Medulla oblongata (tissue), 1 donor: ENCODE data around the gene WIF1.

Source experiments
- DNase-seq: peaks from one replicate; pipeline ENCODE4 v3.0.0-alpha.2; 2015; ENCODE audit errors: extremely low spot score

The WIF1 gene

DNA sequence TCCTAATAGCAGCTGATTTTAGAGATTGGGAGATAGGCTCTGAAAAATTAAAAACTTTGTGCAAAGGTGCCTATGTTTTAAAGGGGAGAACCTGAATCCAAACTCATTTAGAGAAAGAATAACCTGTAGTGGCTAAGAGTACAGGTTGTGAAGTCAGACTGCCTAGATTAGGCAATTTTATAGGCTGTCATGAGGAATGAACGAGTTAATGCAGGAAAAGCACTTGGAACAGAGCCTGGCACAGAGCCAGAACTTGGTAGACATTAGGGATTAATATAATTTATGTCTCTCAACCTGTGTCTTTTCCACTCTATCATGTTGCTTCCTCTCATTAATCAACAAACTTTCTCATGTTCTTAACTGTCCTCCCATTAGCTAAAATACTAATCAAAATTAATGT is 98.1 kb downstream of the WIF1 start:
- no peak for DNase-seq

GRCh38 chr12:65022421-65022820 is 98.7 kb downstream of the WIF1 start:
- no peak for DNase-seq

DNA sequence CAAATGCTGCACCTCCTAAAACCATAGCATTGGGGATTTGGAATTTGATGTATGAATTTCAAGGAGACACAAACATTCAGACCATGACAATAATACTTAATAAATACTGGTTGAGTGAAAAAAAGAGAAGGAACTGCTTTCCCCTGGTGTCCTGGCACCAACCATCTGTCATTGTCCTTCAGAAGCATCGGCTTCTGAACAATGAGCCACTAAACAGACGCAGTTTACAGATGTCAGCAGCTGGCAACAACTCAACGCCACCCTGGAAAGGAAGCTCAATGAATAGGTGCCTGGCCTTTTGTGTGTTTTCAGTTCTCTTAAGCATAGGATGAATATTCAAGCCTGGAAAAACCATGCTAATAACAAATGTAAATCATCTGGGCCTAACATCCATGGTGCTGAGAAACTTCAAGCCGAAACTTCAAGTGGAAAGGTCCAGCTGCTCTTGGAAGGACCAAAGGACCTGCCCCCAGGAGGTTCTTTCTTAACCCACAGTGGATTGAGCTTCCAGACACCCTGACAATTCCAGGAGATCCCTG is 101.3 kb downstream of the WIF1 start:
- DNase-seq: peak; percentile 17

- DNase-seq: no peak
Measured at GRCh38 chr12:65016881-65017650, 104.0 kb downstream of the WIF1 start.

DNA sequence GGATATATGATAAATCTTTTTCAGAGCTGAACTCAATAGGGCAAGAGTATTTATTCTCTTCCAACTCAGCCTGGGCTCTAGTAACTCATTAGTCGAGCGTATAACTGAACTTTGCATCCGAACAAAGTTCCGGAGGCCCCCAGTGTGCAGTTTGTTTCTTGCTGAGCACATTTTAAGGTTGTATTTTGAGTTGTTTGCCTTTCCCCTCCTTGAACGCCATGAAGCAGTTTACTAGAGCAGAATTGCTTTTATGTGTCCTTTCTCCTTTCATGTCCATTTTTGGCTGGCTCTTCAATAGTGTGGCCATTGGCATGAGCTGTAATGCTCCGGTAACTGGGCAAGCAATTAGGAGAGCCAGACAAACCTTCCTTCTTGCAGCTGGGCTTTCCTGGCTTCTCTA is 105.3 kb downstream of the WIF1 start:
- DNase-seq: peak; percentile 3

DNA sequence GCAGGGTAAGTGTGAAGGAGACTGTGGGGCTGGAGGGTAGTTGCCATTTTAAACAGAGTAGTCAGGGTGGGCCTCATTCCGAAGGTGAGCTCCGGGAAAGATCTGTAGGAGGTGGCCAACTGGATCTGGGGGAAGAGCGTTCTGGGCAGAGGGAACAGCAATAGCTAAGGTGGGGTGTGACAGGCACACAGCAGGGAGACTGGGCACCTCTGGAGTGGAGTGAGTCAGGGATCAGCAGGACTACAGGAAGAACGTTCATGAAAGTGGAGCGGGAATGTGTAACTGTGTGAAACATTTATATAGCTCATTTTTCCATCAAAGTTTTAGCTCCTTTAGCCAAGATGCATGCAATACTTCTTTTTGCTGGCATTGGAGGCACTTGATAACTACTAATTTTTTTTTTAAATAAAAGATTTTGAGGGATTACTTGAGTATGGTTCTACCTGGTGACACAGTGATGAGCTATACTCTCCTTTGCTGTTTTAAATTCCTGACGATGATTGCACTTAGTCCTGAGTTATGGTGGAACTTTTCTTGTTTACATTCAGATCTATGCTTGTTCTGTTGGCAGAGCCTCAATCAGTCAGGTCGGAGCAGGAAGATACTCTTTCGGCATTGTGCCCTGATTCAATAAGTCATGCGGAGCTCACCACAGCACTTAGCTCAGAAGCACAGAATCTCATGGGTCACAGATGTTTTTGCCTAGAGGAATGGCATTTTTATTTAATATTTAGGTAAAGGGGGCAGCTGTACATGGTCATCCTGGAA is 106.4 kb downstream of the WIF1 start:
- no peak for DNase-seq

GRCh38 chr12:65010437-65010836 is 110.7 kb downstream of the WIF1 start:
- DNase-seq: no peak

DNA sequence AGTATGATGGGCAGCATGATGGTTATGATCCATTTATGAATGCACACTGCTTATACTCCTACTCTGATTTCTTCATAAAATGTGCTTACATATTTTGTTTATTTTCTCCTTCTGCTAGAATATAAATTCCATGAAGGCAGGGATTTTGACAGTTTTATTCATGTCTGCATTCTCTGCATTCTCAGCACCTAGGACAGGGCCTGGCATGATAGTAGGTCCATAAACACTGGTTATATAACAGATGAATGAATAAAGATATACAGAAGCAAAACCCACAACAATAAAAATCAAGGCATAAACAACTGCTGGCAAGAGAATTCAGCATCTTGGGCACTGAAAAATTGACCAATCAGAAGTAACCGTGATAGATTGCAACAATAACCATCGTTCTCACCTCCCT is 115.4 kb downstream of the WIF1 start:
- no peak for DNase-seq

GRCh38 chr12:65004270-65004669 is 116.8 kb downstream of the WIF1 start:
- DNase-seq: no peak
